Midbrain (tissue), 1 donor: ENCODE results near the gene PLEK.
A peak's percentile ranks its signal among the peaks of the same experiment; 100 is the strongest.
"Not testable (repeated sequence)": the region's sequence is repeated elsewhere in the genome, so short reads cannot be mapped to it uniquely, and the experiment has no call there.

Experiments used
- DNase-seq: peaks from one replicate; lab custom pipeline; 2025; lab: John Stamatoyannopoulos, UW

Gene PLEK

DNA sequence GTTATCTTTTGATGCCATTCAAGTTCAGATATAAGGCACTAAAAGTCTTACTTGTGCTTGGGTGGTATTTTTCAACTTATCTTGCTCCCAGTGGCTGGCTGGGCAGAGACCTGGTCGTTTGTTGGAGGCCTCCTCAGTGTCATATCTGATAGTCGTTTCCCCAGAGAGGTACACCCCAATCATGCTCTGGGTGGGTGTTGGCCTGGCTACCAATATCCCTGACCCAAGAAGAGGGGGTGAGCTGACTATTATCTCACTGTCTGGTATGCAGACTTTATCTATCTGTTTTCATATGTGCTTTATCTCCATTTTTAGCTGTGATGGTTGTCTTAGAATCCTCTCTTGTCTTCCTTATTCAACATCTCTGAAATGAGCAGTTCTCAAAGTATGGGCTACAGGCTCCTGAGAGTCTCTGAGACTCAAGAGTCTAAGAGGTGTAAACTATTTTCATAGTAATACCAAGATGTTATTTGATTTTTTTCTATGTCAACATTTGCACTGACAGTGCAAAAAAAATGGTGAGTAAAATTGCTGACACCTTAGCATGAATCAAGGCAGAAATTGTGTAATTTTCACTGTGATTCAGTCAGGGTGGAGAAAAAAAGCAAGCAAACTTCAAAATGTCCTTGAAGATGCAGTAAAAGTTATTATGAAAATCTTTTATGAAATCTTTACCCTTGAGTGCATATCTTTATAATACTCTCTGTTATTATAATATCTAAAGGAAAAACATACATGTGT lies 12.3 kb upstream of the PLEK start:
- no peak for DNase-seq

- no peak for DNase-seq
These were observed 8.4 kb upstream of the PLEK start for GRCh38 chr2:68356599-68357239.

DNA sequence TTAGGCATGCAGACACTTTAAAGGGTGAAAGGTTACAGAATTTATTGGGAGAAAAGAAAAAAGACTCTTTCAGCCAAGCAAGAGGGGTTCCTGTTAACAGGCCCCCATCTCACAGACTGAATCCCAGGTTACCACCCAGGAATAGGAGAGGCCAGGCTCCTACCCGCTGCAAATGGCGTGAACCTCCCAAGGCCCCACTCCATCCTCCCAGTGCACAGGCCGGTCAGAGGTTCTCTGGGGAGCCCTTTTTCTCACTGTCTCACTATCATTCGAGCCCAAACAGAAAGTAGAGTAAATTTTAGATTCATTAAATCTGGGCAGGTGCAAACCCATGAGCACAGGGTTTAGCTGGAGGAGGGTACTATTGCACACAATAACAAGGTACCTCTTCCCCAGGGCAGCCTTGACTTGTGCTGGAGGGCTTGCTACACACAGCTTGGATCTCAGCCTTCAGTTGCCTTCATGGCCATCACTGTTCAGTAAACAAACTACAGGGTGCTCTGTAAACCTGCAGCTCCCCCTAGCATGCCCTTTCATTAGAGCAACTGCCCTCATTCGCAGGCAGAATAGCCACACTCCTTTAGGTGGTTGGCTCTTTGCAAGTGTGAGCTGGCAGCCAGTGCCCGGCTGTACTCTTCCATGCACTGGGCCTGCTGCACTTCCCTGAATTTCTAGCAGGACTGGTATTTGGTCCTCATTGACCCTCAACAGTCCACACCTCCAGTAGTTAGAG lies 7.3 kb upstream of the PLEK start:
- DNase-seq, result peak; percentile 42

DNA sequence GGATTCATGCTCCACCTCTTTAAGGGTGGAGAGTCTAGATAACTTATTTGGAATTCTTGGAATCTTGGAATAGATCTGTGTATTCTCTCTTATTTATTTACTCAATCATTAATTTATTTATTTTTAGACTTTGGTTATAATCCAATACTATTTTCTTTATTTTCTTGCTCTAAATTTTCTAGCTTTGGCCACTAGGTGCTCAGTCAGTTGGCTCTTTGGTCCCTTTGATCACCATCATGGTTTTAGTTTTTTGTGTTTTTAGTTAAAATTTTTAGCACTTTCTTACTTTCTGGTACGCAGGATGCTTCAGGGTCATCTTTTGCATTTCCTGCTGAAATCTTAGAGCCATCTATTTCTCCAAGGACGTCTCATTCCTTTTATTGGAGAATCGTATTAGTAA lies 5.2 kb upstream of the PLEK start:
- DNase-seq, result no peak

- peak; percentile 49 for DNase-seq
These were observed 3.0 kb upstream of the PLEK start for GRCh38 chr2:68362069-68362468.

GRCh38 chr2:68362749-68363148 lies 2.3 kb upstream of the PLEK start:
- no peak for DNase-seq

DNA sequence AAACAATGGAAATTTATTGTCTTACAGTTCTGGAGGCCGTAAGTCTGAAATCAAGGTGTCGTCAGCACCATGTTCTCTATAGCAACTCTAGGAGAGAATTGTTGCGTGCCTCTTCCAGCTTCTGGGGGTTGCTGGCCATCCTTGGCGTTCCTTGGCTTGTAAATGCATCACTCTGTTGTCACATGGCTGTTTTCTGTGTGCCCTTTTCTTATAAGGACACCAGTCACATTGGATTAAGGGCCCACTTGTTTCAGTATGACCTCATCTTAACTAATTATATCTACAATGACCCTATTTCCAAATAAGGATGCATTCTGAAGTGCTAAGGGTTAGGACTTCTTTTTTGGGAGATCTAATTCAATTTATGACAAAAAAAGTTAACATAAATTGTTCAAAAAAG lies 1.4 kb upstream of the PLEK start:
- DNase-seq, result no peak

GRCh38 chr2:68366083-68366560 lies 1.0 kb downstream of the PLEK start:
- no peak for DNase-seq

DNA sequence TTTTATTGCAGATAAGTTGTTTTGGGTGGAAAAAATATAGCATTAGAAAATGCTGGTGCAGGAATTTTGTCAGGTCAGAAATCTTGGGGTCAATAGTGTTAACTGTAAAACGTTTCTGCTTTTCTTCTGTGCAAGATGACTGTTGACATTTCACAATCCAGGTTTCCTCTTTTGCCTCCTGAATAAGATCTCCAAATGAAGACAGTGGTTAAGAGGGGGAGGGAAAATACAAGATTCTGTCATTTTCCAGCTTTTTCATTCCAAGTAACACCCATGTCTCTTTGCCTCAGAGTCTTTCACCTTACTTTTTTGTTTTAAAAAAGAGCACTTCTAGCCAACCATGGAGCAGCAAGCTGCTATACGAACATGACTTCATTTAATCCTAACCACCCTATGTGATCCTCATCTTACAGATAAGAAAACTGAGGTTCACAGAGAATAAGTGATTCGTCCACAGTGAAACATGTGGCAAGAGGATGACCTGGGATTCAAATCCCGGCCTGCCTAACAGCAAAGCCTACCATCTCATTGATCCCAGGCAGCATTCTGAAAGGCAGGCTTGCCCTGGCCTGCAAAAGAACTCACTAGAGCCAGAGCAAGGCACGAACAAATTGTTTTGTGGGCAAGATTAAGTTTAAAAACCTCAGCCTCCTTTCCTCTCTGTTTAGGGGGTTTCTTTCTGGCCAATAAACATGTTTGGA lies 3.0 kb downstream of the PLEK start:
- DNase-seq, result no peak

- DNase-seq, result peak; percentile 44
These were observed 3.7 kb downstream of the PLEK start for GRCh38 chr2:68368654-68369336.

DNA sequence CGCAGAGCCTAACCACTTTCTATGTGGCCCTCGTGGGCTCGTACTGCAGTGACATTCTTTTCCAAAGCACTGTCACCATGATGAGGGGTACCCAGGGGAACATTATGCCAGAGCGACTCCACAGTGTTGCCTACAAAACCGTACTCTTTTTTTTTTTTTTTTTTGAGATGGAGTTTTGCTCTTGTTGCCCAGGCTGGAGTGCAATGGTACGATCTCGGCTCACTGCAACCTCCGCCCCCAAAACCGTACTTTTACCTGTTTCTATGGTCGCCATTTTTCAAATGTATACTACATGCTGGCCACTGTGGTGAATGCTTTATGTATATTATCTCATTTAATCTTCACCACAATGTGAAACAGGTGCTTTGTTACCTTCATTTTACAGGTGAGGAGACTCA lies 4.3 kb downstream of the PLEK start:
- no peak for DNase-seq

- DNase-seq, result no peak
These were observed 6.1 kb downstream of the PLEK start for GRCh38 chr2:68371138-68371537.

GRCh38 chr2:68371581-68371980 lies 6.5 kb downstream of the PLEK start:
- DNase-seq, result no peak

DNA sequence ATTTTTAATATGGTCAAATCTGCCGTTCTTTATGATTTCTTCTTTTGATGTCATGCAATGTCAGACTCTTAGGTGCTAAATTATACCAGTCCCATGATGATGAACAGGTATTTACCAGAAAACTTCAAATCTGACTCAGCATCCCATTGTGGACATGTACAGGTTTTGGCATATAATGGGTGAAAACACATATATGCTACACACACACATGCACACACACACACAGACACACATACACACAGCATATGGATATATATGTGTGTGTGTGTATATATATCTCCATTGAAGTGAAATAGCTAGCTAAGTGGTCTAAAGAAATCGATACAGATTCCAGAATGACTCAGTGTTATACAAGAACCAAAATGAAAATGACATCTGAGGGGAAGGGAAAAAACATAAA lies 7.4 kb downstream of the PLEK start:
- no peak for DNase-seq

GRCh38 chr2:68374184-68374583 lies 9.1 kb downstream of the PLEK start:
- DNase-seq, result no peak

GRCh38 chr2:68375582-68375981 lies 10.5 kb downstream of the PLEK start:
- DNase-seq, result no peak

DNA sequence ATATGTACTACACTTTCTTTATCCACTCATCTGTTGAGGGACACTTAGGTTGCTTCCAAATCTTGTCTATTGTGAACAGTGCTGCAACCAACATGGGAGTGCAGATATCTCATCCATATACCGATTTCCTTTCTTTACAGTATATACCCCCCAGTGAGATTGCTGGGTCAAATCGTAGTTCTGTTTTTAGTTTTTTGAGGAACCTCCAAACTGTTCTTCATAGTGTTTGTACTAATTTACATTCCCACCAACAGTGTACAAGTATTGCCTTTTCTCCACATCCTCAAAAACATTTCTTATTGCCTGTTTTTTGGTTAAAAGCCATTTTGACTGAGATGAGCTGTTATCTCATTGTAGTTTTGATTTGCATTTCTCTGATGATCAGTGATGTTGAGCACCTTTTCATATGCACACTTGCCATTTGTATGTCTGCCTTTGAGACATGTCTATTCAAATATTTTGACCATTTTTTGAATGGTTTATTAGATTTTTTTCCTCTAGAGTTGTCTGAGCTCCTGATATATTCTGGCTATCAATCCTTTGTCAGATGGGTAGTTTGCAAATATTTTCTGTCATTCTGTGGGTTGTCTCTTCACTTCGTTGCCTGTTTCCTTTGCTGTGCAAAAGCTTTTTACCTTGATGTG lies 12.2 kb downstream of the PLEK start:
- DNase-seq, result no peak

DNA sequence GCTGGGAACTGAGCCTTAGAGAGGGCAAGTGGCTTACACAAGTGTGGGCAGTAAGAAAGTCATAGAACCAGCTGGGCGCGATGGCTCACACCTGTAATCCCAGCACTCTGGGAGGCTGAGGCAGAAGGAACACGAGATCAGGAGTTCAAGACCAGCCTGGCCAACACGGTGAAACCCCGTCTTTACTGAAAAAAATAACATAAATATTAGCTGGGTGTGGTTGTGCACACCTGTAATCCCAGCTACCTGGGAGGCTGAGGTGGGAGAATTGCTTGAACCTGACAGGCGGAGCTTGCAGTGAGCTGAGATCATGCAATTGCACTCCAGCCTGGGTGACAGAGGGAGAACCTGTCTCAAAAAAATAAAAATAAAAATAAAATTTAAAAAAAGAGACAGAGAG lies 13.7 kb downstream of the PLEK start:
- not testable (repeated sequence) for DNase-seq

- DNase-seq, result no peak
These were observed 14.2 kb downstream of the PLEK start for GRCh38 chr2:68379184-68379708.

GRCh38 chr2:68383778-68384177 lies 18.7 kb downstream of the PLEK start:
- no peak for DNase-seq

GRCh38 chr2:68384485-68385107 lies 19.5 kb downstream of the PLEK start:
- DNase-seq, result no peak
